Fibroblast of the aortic adventitia (primary cell): ENCODE data around the gene RTN4IP1. TPM values are rescaled to one million over a fixed set of nuclear protein-coding genes. Genes with fewer than 3 reads are reported as not detected.
"Not testable (repeated sequence)": the region's sequence is repeated elsewhere in the genome, so short reads cannot be mapped to it uniquely, and the experiment has no call there.

Experiments
- DNase-seq: peaks from one replicate; pipeline ENCODE4 v3.0.0-alpha.2; 2010; ENCODE audit warnings: low read depth
- H3K4me3 ChIP-seq: 2 replicates; pipeline ENCODE4 v1.5.1; 2011; ENCODE audit warnings: low read depth, mild to moderate bottlenecking, control low read depth, low read length, moderate library complexity
- CTCF ChIP-seq: IDR thresholded peaks from 2 replicates; pipeline ENCODE4 v1.5.1; 2011; ENCODE audit warnings: mild to moderate bottlenecking, low read length, control low read depth, inconsistent platforms; ENCODE audit not compliant: insufficient read depth
- total RNA-seq: library from RNA; depleted of rRNA; stranded (reverse); fragments of >200 nt; gene quantifications from 2 replicates; pipeline ENCODE4 v1.2.3, GENCODE V29; 2012; ENCODE audit warnings: low replicate concordance

The RTN4IP1 gene
- total RNA-seq, 1 donor = 7.6 TPM

GRCh38 chr6:106563614-106564013, 65.7 kb downstream of the RTN4IP1 start:
- H3K4me3 ChIP-seq = no peak overlapping the region
- no peak for DNase-seq
- no peak for TF ChIP-seq CTCF

GRCh38 chr6:106561686-106562405, 67.5 kb downstream of the RTN4IP1 start:
- H3K4me3 ChIP-seq = no peak overlapping the region
- TF ChIP-seq CTCF = no peak
- DNase-seq = no peak

GRCh38 chr6:106560996-106561685, 68.2 kb downstream of the RTN4IP1 start:
- H3K4me3 ChIP-seq = no peak overlapping the region
- peak; percentile 73 for DNase-seq
- no peak for TF ChIP-seq CTCF

GRCh38 chr6:106559659-106560058, 69.6 kb downstream of the RTN4IP1 start:
- not testable (repeated sequence) for DNase-seq, H3K4me3 ChIP-seq

- no peak overlapping the region for H3K4me3 ChIP-seq
- TF ChIP-seq CTCF = no peak
- no peak for DNase-seq
Observed at GRCh38 chr6:106558364-106558763, 70.9 kb downstream of the RTN4IP1 start.

- no peak for TF ChIP-seq CTCF
- DNase-seq = no peak
- H3K4me3 ChIP-seq = no peak overlapping the region
Observed at GRCh38 chr6:106557837-106558236, 71.5 kb downstream of the RTN4IP1 start.

- peak; percentile 72 for DNase-seq
- no peak overlapping the region for H3K4me3 ChIP-seq
- peak; percentile 54 for TF ChIP-seq CTCF
Observed at GRCh38 chr6:106556368-106556960, 72.8 kb downstream of the RTN4IP1 start.
